Thyroid gland (tissue), 4 donors: ENCODE measurements around the gene PRRT1B. TPM values are rescaled to one million over a fixed set of nuclear protein-coding genes. Genes with fewer than 3 reads are reported as not detected.

ENCODE experiments used
- DNase-seq, 2 donors: peaks; one replicate each; pipeline ENCODE4 v3.0.0-alpha.2; 2019
- H3K27ac ChIP-seq, 3 donors: fragments of 200-600 bp; sonication (generic); 1 replicate in 2 of 3; 2 replicates in 1 of 3; pipeline ENCODE4 v1.5.1; 2016 to 2019; ENCODE audit warnings: mild to moderate bottlenecking in 1 of 3, moderate library complexity in 1 of 3
- H3K27me3 ChIP-seq: fragments of 200-600 bp; sonication (generic); one replicate; pipeline ENCODE4 v1.5.1; 2019
- H3K36me3 ChIP-seq, 2 donors: fragments of 200-600 bp; sonication (generic); one replicate each; pipeline ENCODE4 v1.5.1; 2016 to 2019
- H3K4me1 ChIP-seq, 2 donors: fragments of 200-600 bp; sonication (generic); one replicate each; pipeline ENCODE4 v1.5.1; 2017 to 2019
- H3K4me3 ChIP-seq, 3 donors: fragments of 200-600 bp; sonication (generic); replicated peaks in 1 of 3; 1 replicate in 2 of 3; 2 replicates in 1 of 3; pipeline ENCODE4 v1.5.1; 2016; ENCODE audit warnings: mild to moderate bottlenecking in 1 of 3
- H3K9me3 ChIP-seq: fragments of 200-600 bp; sonication (generic); one replicate; pipeline ENCODE4 v1.5.1; 2017
- CTCF ChIP-seq, 6 experiments: fragments of 200-600 bp in 3 of 6; fragments of 450-650 bp in 3 of 6; sonication (generic) in 3 of 6; IDR thresholded peaks; one replicate each; pipeline ENCODE4 v1.5.1; 2016 to 2019; ENCODE audit warnings: antibody characterized with exemption in 6 of 6, mild to moderate bottlenecking in 2 of 6, inconsistent platforms in 1 of 6, moderate library complexity in 1 of 6
- POLR2A ChIP-seq, 2 donors: fragments of 450-650 bp; IDR thresholded peaks; one replicate each; pipeline ENCODE4 v1.6.1; 2017; ENCODE audit warnings: antibody characterized with exemption in 2 of 2, mild to moderate bottlenecking in 2 of 2, moderate library complexity in 1 of 2
- WGBS, 2 donors: methylation state at CpG; one replicate each; pipeline ENCODE4 v1.1.5; 2017; 5-methylcytosine and 5-hydroxymethylcytosine counted together
- intact Hi-C: fragments of 100-400 bp; cut with DNase I; formaldehyde crosslinking; loops from one replicate; pipeline ENCODE4 v1.15.1; 2023
- total RNA-seq, 4 donors: library from RNA; depleted of rRNA; stranded (reverse); fragments of >200 nt; gene quantifications; one replicate each; pipeline ENCODE4 v1.2.3, GENCODE V29; 2016

PRRT1B gene
- total RNA-seq, 4 donors from 2014 or later = not detected

- WGBS, 2 donors = 87 to 92% methylated on average over 10 to 15 of the region's 16 CpGs
- no peak for DNase-seq
- intact Hi-C loops = no loop called here
These were observed 58.6 kb downstream of the PRRT1B start for GRCh38 chr9:131603711-131604439.

GRCh38 chr9:131605770-131606590, 60.7 kb downstream of the PRRT1B start:
- H3K36me3 ChIP-seq = peaks cover 0 to 10% of the 10 kb centered on the region in 2 donors

More at GRCh38 chr9:131603711-131604439, 58.6 kb downstream of the PRRT1B start:
- H3K36me3 ChIP-seq = peaks cover 0 to 10% of the 10 kb centered on the region in 2 donors
- TF ChIP-seq POLR2A (IDR thresholded peaks at IDR 0.05) (no peak), CTCF (IDR thresholded peaks at IDR 0.05) (no peak)
- no peak overlapping the region for H3K27ac ChIP-seq
- no peaks in the 10 kb centered on the region for H3K27me3 ChIP-seq
- H3K4me3 ChIP-seq = no peak overlapping the region
- H3K4me1 ChIP-seq = peaks cover 9 to 12% of the 10 kb centered on the region in 2 donors
- no peaks in the 10 kb centered on the region for H3K9me3 ChIP-seq

GRCh38 chr9:131606896-131607567, 61.7 kb downstream of the PRRT1B start:
- peaks cover 0 to 7% of the 10 kb centered on the region in 2 donors for H3K36me3 ChIP-seq
- no peaks in the 10 kb centered on the region for H3K9me3 ChIP-seq
- no peak for TF ChIP-seq CTCF (IDR thresholded peaks at IDR 0.05)
- TF ChIP-seq POLR2A (IDR thresholded peaks at IDR 0.05) = no peak
- H3K4me1 ChIP-seq = peaks cover 19 to 26% of the 10 kb centered on the region in 2 donors
- DNase-seq = no peak
- no peak overlapping the region for H3K4me3 ChIP-seq
- intact Hi-C loops = loop anchor here (5.0 kb wide), 2 partner anchors 90 to 130 kb away; no protein-coding TSS in a partner anchor
- peak overlapping the region in 2 of 3 donors; percentile 89 to 92 for H3K27ac ChIP-seq
- H3K27me3 ChIP-seq = no peaks in the 10 kb centered on the region
- 91% methylated on average over 13 of the region's 13 CpGs for WGBS, 2 donors

More at GRCh38 chr9:131605770-131606590, 60.7 kb downstream of the PRRT1B start:
- Histone ChIP-seq H3K4me3 (no peak overlapping the region), H3K27me3 (no peaks in the 10 kb centered on the region), H3K9me3 (no peaks in the 10 kb centered on the region), H3K27ac (no peak overlapping the region), H3K4me1 (peaks cover 19 to 26% of the 10 kb centered on the region in 2 donors)
- TF ChIP-seq POLR2A (IDR thresholded peaks at IDR 0.05) = no peak
- 84 to 89% methylated on average over 9 of the region's 9 CpGs for WGBS, 2 donors
- intact Hi-C loops = loop anchor here (5.0 kb wide), 2 partner anchors 91 to 131 kb away; no protein-coding TSS in a partner anchor
- no peak for DNase-seq

- no peak for DNase-seq
- 85 to 92% methylated on average over 8 of the region's 8 CpGs for WGBS, 2 donors
- H3K36me3 ChIP-seq = peaks cover 0 to 1% of the 10 kb centered on the region in 2 donors
- H3K4me1 ChIP-seq = peaks cover 19 to 26% of the 10 kb centered on the region in 2 donors
- no peak overlapping the region for H3K4me3 ChIP-seq
- no peaks in the 10 kb centered on the region for H3K9me3 ChIP-seq
- intact Hi-C loops = loop anchor here (5.0 kb wide), 2 partner anchors 90 to 130 kb away; no protein-coding TSS in a partner anchor
- no peaks in the 10 kb centered on the region for H3K27me3 ChIP-seq
- peak overlapping the region; percentile 85 to 92 (median 89) for H3K27ac ChIP-seq
- no peak for TF ChIP-seq POLR2A (IDR thresholded peaks at IDR 0.05)
- no peak for TF ChIP-seq CTCF (IDR thresholded peaks at IDR 0.05)
These were observed 62.3 kb downstream of the PRRT1B start for GRCh38 chr9:131607591-131607990.

- DNase-seq = peak; percentile 94 to 97
- peaks cover 19 to 26% of the 10 kb centered on the region in 2 donors for H3K4me1 ChIP-seq
- no peak overlapping the region for H3K4me3 ChIP-seq
- H3K9me3 ChIP-seq = no peaks in the 10 kb centered on the region
- H3K27ac ChIP-seq = peak overlapping the region; percentile 85 to 92 (median 89)
- WGBS, 2 donors = 1 to 16% methylated on average over 10 to 12 of the region's 12 CpGs
- no peaks in the 10 kb centered on the region for H3K36me3 ChIP-seq
- TF ChIP-seq POLR2A (IDR thresholded peaks at IDR 0.05) (peak in 1 of 2 donors; percentile 43), CTCF (IDR thresholded peaks at IDR 0.05) (no peak)
- H3K27me3 ChIP-seq = no peaks in the 10 kb centered on the region
- intact Hi-C loops = loop anchor here (5.0 kb wide), 2 partner anchors 89 to 129 kb away; no protein-coding TSS in a partner anchor
These were observed 63.2 kb downstream of the PRRT1B start for GRCh38 chr9:131608493-131609037.
